H9 (cell line): ENCODE data around the gene TRPC6. TPM values are rescaled to one million over a fixed set of nuclear protein-coding genes. Genes with fewer than 3 reads are reported as not detected.

Experiments
- DNase-seq: peaks from one replicate; pipeline ENCODE4 v3.0.0-alpha.2; 2017
- H2AFZ ChIP-seq: one replicate; pipeline ENCODE4 v1.6.1; 2013; ENCODE audit warnings: mild to moderate bottlenecking, low read length, control low read depth, moderate library complexity
- H2AK5ac ChIP-seq: 2 replicates; pipeline ENCODE4 v1.6.1; 2013; ENCODE audit warnings: low read length, control low read depth, mixed read lengths; ENCODE audit not compliant: insufficient read length
- H2BK120ac ChIP-seq: one replicate; pipeline ENCODE4 v1.6.1; 2013; ENCODE audit warnings: low read depth, mild to moderate bottlenecking, low read length, control low read depth, inconsistent platforms; ENCODE audit not compliant: poor library complexity, severe bottlenecking
- H2BK12ac ChIP-seq: 2 replicates; pipeline ENCODE4 v1.6.1; 2013; ENCODE audit warnings: low read length, control low read depth, mixed read lengths, low read depth; ENCODE audit not compliant: insufficient read length
- H2BK15ac ChIP-seq: 2 replicates; pipeline ENCODE4 v1.6.1; 2013; ENCODE audit warnings: low read depth, low read length, control low read depth
- H2BK20ac ChIP-seq: one replicate; pipeline ENCODE4 v1.6.1; 2013; ENCODE audit warnings: low read depth, mild to moderate bottlenecking, low read length, control low read depth, inconsistent platforms; ENCODE audit not compliant: poor library complexity, severe bottlenecking
- H2BK5ac ChIP-seq: 2 replicates; pipeline ENCODE4 v1.6.1; 2013; ENCODE audit warnings: low read length, control low read depth, mixed read lengths; ENCODE audit not compliant: insufficient read length
- H3K14ac ChIP-seq: 2 replicates; pipeline ENCODE4 v1.6.1; 2013; ENCODE audit warnings: low read length, control low read depth; ENCODE audit not compliant: insufficient read depth
- H3K18ac ChIP-seq: 2 replicates; pipeline ENCODE4 v1.6.1; 2013; ENCODE audit warnings: low read depth, mild to moderate bottlenecking, mixed read lengths, low read length, control low read depth; ENCODE audit not compliant: insufficient read length
- H3K23ac ChIP-seq: 2 replicates; pipeline ENCODE4 v1.6.1; 2013; ENCODE audit warnings: low read length, control low read depth, mixed read lengths, low read depth; ENCODE audit not compliant: insufficient read length
- H3K23me2 ChIP-seq: 2 replicates; pipeline ENCODE4 v1.6.1; 2013; ENCODE audit warnings: low read depth, mild to moderate bottlenecking, mixed read lengths, low read length, control low read depth; ENCODE audit not compliant: insufficient read length, poor library complexity, severe bottlenecking
- H3K27ac ChIP-seq: 2 replicates; pipeline ENCODE4 v1.5.1; 2013; ENCODE audit warnings: low read length, control low read depth, mixed read lengths, low read depth; ENCODE audit not compliant: insufficient read length
- H3K27me3 ChIP-seq: 2 replicates; pipeline ENCODE4 v1.6.1; 2013; ENCODE audit warnings: low read length, control low read depth, inconsistent platforms; ENCODE audit not compliant: insufficient read depth
- H3K4ac ChIP-seq: 2 replicates; pipeline ENCODE4 v1.6.1; 2013; ENCODE audit warnings: low read depth, mild to moderate bottlenecking, control low read depth, inconsistent platforms, low read length, moderate library complexity
- H3K4me1 ChIP-seq: 2 replicates; pipeline ENCODE4 v1.6.1; 2013; ENCODE audit warnings: low read length, control low read depth, inconsistent platforms; ENCODE audit not compliant: insufficient read depth
- H3K4me2 ChIP-seq: 2 replicates; pipeline ENCODE4 v1.6.1; 2013; ENCODE audit warnings: low read length, control low read depth, mixed read lengths; ENCODE audit not compliant: insufficient read length, insufficient read depth
- H3K56ac ChIP-seq: 2 replicates; pipeline ENCODE4 v1.6.1; 2013; ENCODE audit warnings: low read depth, mild to moderate bottlenecking, mixed read lengths, low read length, control low read depth; ENCODE audit not compliant: insufficient read length
- H3K79me1 ChIP-seq: 2 replicates; pipeline ENCODE4 v1.6.1; 2013; ENCODE audit warnings: low read depth, mild to moderate bottlenecking, moderate library complexity, low read length, control low read depth, inconsistent platforms; ENCODE audit not compliant: insufficient read depth, poor library complexity, severe bottlenecking
- H3K79me2 ChIP-seq: 2 replicates; pipeline ENCODE4 v1.6.1; 2013; ENCODE audit warnings: low read length, control low read depth, inconsistent platforms; ENCODE audit not compliant: insufficient read depth
- H3K9ac ChIP-seq: 2 replicates; pipeline ENCODE4 v1.6.1; 2013; ENCODE audit warnings: low read length, control low read depth, mixed read lengths; ENCODE audit not compliant: insufficient read length; ENCODE audit errors: extremely low read depth
- H3K9me3 ChIP-seq: one replicate; pipeline ENCODE4 v1.6.1; 2013; ENCODE audit warnings: low read depth, low read length, inconsistent platforms; ENCODE audit not compliant: control insufficient read depth
- H3T11ph ChIP-seq: one replicate; pipeline ENCODE4 v1.6.1; 2013; ENCODE audit warnings: mild to moderate bottlenecking, low read length, control low read depth, inconsistent platforms
- H4K20me1 ChIP-seq: one replicate; pipeline ENCODE4 v1.6.1; 2013; ENCODE audit not compliant: control insufficient read depth, insufficient read length, insufficient read depth
- H4K5ac ChIP-seq: 2 replicates; pipeline ENCODE4 v1.6.1; 2013; ENCODE audit warnings: low read depth, mild to moderate bottlenecking, mixed read lengths, low read length, control low read depth; ENCODE audit not compliant: insufficient read length
- H4K8ac ChIP-seq: replicated peaks from 2 replicates; pipeline ENCODE4 v1.6.1; 2013; ENCODE audit warnings: low read length, control low read depth, mixed read lengths, low read depth; ENCODE audit not compliant: insufficient read length
- H4K91ac ChIP-seq: 2 replicates; pipeline ENCODE4 v1.6.1; 2013; ENCODE audit warnings: low read depth, mild to moderate bottlenecking, moderate library complexity, mixed read lengths, low read length, control low read depth; ENCODE audit not compliant: insufficient read length
- H3K27ac Mint-ChIP-seq, 3 experiments: 2 replicates in 2 of 3; 3 replicates in 1 of 3; pipeline ENCODE4 v1.8.0; 2020 to 2021; ENCODE audit warnings: mixed read lengths in 3 of 3, mild to moderate bottlenecking in 1 of 3, moderate library complexity in 1 of 3
- H3K27me3 Mint-ChIP-seq: 2 replicates; pipeline ENCODE4 v1.8.0; 2021; ENCODE audit warnings: low read depth, mild to moderate bottlenecking, moderate library complexity, mixed read lengths
- H3K36me3 Mint-ChIP-seq, 3 experiments: 2 replicates in 2 of 3; 3 replicates in 1 of 3; pipeline ENCODE4 v1.8.0; 2020 to 2021; ENCODE audit warnings: low read depth in 3 of 3, mixed read lengths in 3 of 3; ENCODE audit not compliant: insufficient read depth in 1 of 3
- H3K4me1 Mint-ChIP-seq, 2 experiments: 2 replicates each; pipeline ENCODE4 v1.8.0; 2020; ENCODE audit warnings: mixed read lengths in 2 of 2
- H3K4me3 Mint-ChIP-seq, 2 experiments: 2 replicates in 1 of 2; 3 replicates in 1 of 2; pipeline ENCODE4 v1.8.0; 2020 to 2021; ENCODE audit warnings: mild to moderate bottlenecking in 2 of 2, mixed read lengths in 2 of 2, moderate library complexity in 1 of 2
- H3K9me3 Mint-ChIP-seq, 2 experiments: 2 replicates in 1 of 2; 3 replicates in 1 of 2; pipeline ENCODE4 v1.8.0; 2020; ENCODE audit warnings: mild to moderate bottlenecking in 2 of 2, mixed read lengths in 2 of 2, moderate library complexity in 1 of 2
- CTCF ChIP-seq: fragments of 200-600 bp; sonication (generic); conservative IDR thresholded peaks from 3 replicates; pipeline ENCODE4 v1.8.0; 2021; ENCODE audit warnings: antibody characterized with exemption, mild to moderate bottlenecking
- WGBS: extraction: QIAGEN DNeasy Blood & Tissue Kit; methylation state at CpG from one replicate; pipeline ENCODE4 v1.1.7; 2013; ENCODE audit warnings: missing lambda C conversion rate, low lambda C conversion rate, mixed read lengths; ENCODE audit not compliant: insufficient read length; ENCODE audit errors: extremely low coverage; 5-methylcytosine and 5-hydroxymethylcytosine counted together
- total RNA-seq: library from RNA; stranded (reverse); gene quantifications from 2 replicates; pipeline ENCODE4 v1.2.1, GENCODE V29; 2021

TRPC6 gene
- total RNA-seq, 1 experiment from 2014 or later, result 14.4 TPM

GRCh38 chr11:101476191-101476590 lies 107.6 kb downstream of the TRPC6 start:
- H3K27me3 Mint-ChIP-seq, result no peaks in the 10 kb centered on the region
- peaks cover 0 to 2% (median 0%) of the 10 kb centered on the region in 3 experiments; a peak in 1 of 7 replicates for H3K36me3 Mint-ChIP-seq
- H2BK120ac ChIP-seq, result no peak overlapping the region
- H3K4me3 Mint-ChIP-seq, result no peak overlapping the region
- DNase-seq, result no peak
- no peaks in the 10 kb centered on the region for H3K23me2 ChIP-seq
- no peak overlapping the region for H3K56ac ChIP-seq
- no peak overlapping the region for H3K18ac ChIP-seq
- H3K79me1 ChIP-seq, result no peaks in the 10 kb centered on the region
- H4K91ac ChIP-seq, result no peak overlapping the region
- no peaks in the 10 kb centered on the region for H3K9me3 Mint-ChIP-seq
- no peak overlapping the region for H3T11ph ChIP-seq
- H3K4me1 ChIP-seq, result no peaks in the 10 kb centered on the region; the same call in 1 of the 2 replicates
- no peaks in the 10 kb centered on the region for H4K20me1 ChIP-seq
- no peak for TF ChIP-seq CTCF
- H2AK5ac ChIP-seq, result no peak overlapping the region
- no peak overlapping the region for H2BK12ac ChIP-seq
- no peak overlapping the region for H2BK20ac ChIP-seq
- no peaks in the 10 kb centered on the region for H3K9me3 ChIP-seq
- H3K4ac ChIP-seq, result no peak overlapping the region
- no peak overlapping the region for H3K27ac ChIP-seq
- H3K14ac ChIP-seq, result no peak overlapping the region
- no peaks in the 10 kb centered on the region for H3K27me3 ChIP-seq
- no peak overlapping the region for H3K9ac ChIP-seq
- no peak overlapping the region for H4K8ac ChIP-seq
- WGBS, result no CpG with 5 or more reads among the region's 6 CpGs
- no peak overlapping the region for H2AFZ ChIP-seq
- no peaks in the 10 kb centered on the region for H3K79me2 ChIP-seq
- H3K27ac Mint-ChIP-seq, result no peak overlapping the region
- H2BK15ac ChIP-seq, result no peak overlapping the region
- H4K5ac ChIP-seq, result no peak overlapping the region
- H3K4me2 ChIP-seq, result no peak overlapping the region
- no peak overlapping the region for H3K23ac ChIP-seq
- H3K4me1 Mint-ChIP-seq, result peaks cover 12 to 14% of the 10 kb centered on the region in 2 experiments; a peak in 3 of 4 replicates
- H2BK5ac ChIP-seq, result no peak overlapping the region
